SK-N-SH (cell line): ENCODE results near the gene CUL9.

ENCODE experiments used
- CTCF ChIP-seq: fragments of 200-600 bp; sonication (generic); IDR thresholded peaks from 2 replicates; pipeline ENCODE4 v1.6.1; 2017; ENCODE audit warnings: antibody characterized with exemption, mild to moderate bottlenecking, moderate library complexity
- EP300 ChIP-seq, 2 experiments: IDR thresholded peaks; 2 replicates each; pipeline versions ENCODE4 v1.4.0 to v1.6.1; 2012; ENCODE audit warnings: borderline replicate concordance in 1 of 2, low read depth in 1 of 2, low read length in 1 of 2
- EZH2phosphoT487 ChIP-seq: fragments of 200-600 bp; sonication (generic); IDR thresholded peaks from 2 replicates; pipeline ENCODE4 v1.6.1; 2017; ENCODE audit warnings: low read depth, mixed run types, mild to moderate bottlenecking, antibody characterized with exemption, moderate library complexity, borderline replicate concordance
- NFIC ChIP-seq: IDR thresholded peaks from 2 replicates; pipeline ENCODE4 v1.4.0; 2012; ENCODE audit warnings: borderline replicate concordance
- POLR2AphosphoS5 ChIP-seq: IDR thresholded peaks from 2 replicates; pipeline ENCODE4 v1.6.1; 2012; ENCODE audit warnings: low read depth, low read length
- RAD21 ChIP-seq: IDR thresholded peaks from 2 replicates; pipeline ENCODE4 v1.6.1; 2012; ENCODE audit warnings: mild to moderate bottlenecking, low read length
- RCOR1 ChIP-seq: fragments of 150-350 bp; IDR thresholded peaks from 2 replicates; pipeline ENCODE4 v1.6.1; 2017; ENCODE audit warnings: antibody characterized with exemption, low read length
- REST ChIP-seq: IDR thresholded peaks from 2 replicates; pipeline ENCODE4 v1.6.1; 2012; ENCODE audit warnings: mild to moderate bottlenecking, low read depth, low read length, moderate library complexity
- SIN3A ChIP-seq: IDR thresholded peaks from 2 replicates; pipeline ENCODE4 v1.6.1; 2012; ENCODE audit warnings: low read depth, mild to moderate bottlenecking, low read length, moderate library complexity, borderline replicate concordance
- TAF1 ChIP-seq: IDR thresholded peaks from 2 replicates; pipeline ENCODE4 v1.6.1; 2012; ENCODE audit warnings: low read depth, mild to moderate bottlenecking, low read length, moderate library complexity, borderline replicate concordance
- TCF12 ChIP-seq: IDR thresholded peaks from 2 replicates; pipeline ENCODE4 v1.4.0; 2012
- TEAD4 ChIP-seq: IDR thresholded peaks from 2 replicates; pipeline ENCODE4 v1.4.0; 2012; ENCODE audit warnings: mild to moderate bottlenecking, borderline replicate concordance; ENCODE audit not compliant: insufficient read depth
- YY1 ChIP-seq: IDR thresholded peaks from 2 replicates; pipeline ENCODE4 v1.4.0; 2012; ENCODE audit warnings: low read depth, mild to moderate bottlenecking
- TF ChIP-seq, protein P1 (sequence below): fragments of 150-350 bp; IDR thresholded peaks from 2 replicates; pipeline ENCODE4 v1.6.1; 2017; ENCODE audit warnings: antibody characterized with exemption, low read length, low read depth, borderline replicate concordance

DNA sequence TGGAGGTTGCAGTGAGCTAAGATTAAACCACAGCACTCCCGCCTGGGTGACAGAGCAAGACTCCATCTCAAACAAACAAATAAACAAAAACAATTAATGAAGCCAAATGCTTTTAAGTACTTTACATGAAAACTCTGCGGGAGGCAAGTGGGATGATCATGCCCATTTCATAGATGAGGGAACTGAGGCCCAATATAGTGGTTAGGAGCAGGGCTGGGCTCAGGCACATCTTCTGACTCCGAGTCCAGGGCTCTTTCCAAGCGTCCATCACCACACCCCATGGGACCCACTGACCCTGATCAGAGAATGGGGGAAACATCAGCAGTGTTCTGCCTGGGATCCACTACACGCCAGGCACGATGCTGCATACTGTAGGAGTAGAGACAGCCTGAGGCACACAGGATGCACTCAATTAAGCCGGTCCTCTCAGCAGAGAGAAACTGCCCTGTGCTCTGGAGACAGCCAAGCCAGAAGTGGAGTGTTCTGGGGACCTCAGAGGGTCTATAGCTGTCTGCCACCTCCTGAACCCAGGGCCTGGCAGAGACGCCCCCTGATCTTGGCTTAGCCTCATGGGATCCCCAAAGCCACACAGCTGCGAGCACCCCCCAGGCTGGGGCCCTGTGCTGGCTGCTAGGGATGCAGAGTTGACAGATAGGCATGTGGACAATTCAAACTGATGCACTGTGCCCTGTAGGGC is 74.8 kb downstream of the CUL9 start:
- TF ChIP-seq TEAD4 (no peak), CTCF (no peak), SIN3A (no peak), POLR2AphosphoS5 (no peak), TCF12 (no peak), RCOR1 (no peak), EZH2phosphoT487 (no peak), REST (no peak), TAF1 (no peak), RAD21 (no peak), YY1 (no peak), EP300 (IDR thresholded peaks at IDR 0.05; ENCODE audit: borderline replicate concordance in 1 of 2, low read depth in 1 of 2, low read length in 1 of 2) (no peak), NFIC (no peak)
- TF ChIP-seq, protein P1, sequence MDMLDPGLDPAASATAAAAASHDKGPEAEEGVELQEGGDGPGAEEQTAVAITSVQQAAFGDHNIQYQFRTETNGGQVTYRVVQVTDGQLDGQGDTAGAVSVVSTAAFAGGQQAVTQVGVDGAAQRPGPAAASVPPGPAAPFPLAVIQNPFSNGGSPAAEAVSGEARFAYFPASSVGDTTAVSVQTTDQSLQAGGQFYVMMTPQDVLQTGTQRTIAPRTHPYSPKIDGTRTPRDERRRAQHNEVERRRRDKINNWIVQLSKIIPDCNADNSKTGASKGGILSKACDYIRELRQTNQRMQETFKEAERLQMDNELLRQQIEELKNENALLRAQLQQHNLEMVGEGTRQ = no peak
